ENCODE results near the gene FOXF1. TPM values are rescaled to one million over a fixed set of nuclear protein-coding genes. Genes with fewer than 3 reads are reported as not detected.

Gene FOXF1
- total and polyA plus RNA-seq, 4 donors, result 0.56 to 1.2 (median 0.89) TPM

- WGBS, result 5% methylated on average over 70 of the region's 70 CpGs
- Histone ChIP-seq H3K9ac (ENCODE audit: low read depth in 1 of 2, low read length in 2 of 2) (peak within 1 kb of the TSS; percentile 95 to 97), H3K27me3 (ENCODE audit: control insufficient read depth in 4 of 4, insufficient read depth in 4 of 4, low read length in 3 of 4) (peaks cover 0 to 4% (median 0%) of the 10 kb centered on the region in 4 donors), H3K4me3 (ENCODE audit: low read depth in 1 of 3, low read length in 3 of 3) (peak within 1 kb of the TSS; percentile 91 to 99 (median 93)), H3K36me3 (ENCODE audit: control insufficient read depth in 4 of 4, insufficient read depth in 3 of 4, low read depth in 1 of 4, low read length in 3 of 4) (peaks cover 0 to 13% (median 4%) of the 10 kb centered on the region in 4 donors), H3K9me3 (ENCODE audit: control insufficient read depth in 4 of 4, low read length in 3 of 4) (no peaks in the 10 kb centered on the region), H3K27ac (ENCODE audit: low read depth in 1 of 2, low read length in 2 of 2) (peak within 1 kb of the TSS; percentile 78 to 85), H3K4me1 (ENCODE audit: control insufficient read depth in 4 of 4, insufficient read depth in 4 of 4, low read length in 3 of 4) (peaks cover 0 to 16% (median 12%) of the 10 kb centered on the region in 4 donors)
- DNase-seq (ENCODE audit: low spot score), result peak; percentile 95
- TF ChIP-seq FOXA2 (IDR thresholded peaks at IDR 0.05), result no peak
- TF ChIP-seq JUND (IDR thresholded peaks at IDR 0.05), result peak in 1 of 2 donors; percentile 35
- peak; percentile 0 for TF ChIP-seq NR2F2 (IDR thresholded peaks at IDR 0.05)
- TF ChIP-seq YY1 (IDR thresholded peaks at IDR 0.05), result peak; percentile 65
- TF ChIP-seq MAX (IDR thresholded peaks at IDR 0.05), result peak; percentile 18
- no peak for TF ChIP-seq ZBTB33 (IDR thresholded peaks at IDR 0.05)
Observed at GRCh38 chr16:86554917-86555703, 44.8 kb downstream of the FOXF1 start, which contains the start of gene MTHFSD. MTHFSD (minus strand) TSS chr16:86555235; CDS start chr16:86555184, 51 bp downstream.

GRCh38 chr16:86555704-86556075, 45.4 kb downstream of the FOXF1 start:
- H3K9me3 ChIP-seq (ENCODE audit: control insufficient read depth in 4 of 4, low read length in 3 of 4), result no peaks in the 10 kb centered on the region
- H3K36me3 ChIP-seq (ENCODE audit: control insufficient read depth in 4 of 4, insufficient read depth in 3 of 4, low read depth in 1 of 4, low read length in 3 of 4), result peaks cover 0 to 7% (median 3%) of the 10 kb centered on the region in 4 donors
- H3K9ac ChIP-seq (ENCODE audit: low read depth in 1 of 2, low read length in 2 of 2), result no peak overlapping the region
- no peak for DNase-seq (ENCODE audit: low spot score)
- H3K27ac ChIP-seq (ENCODE audit: low read depth in 1 of 2, low read length in 2 of 2), result no peak overlapping the region
- TF ChIP-seq FOXA1 (IDR thresholded peaks at IDR 0.05) (no peak), ATF3 (IDR thresholded peaks at IDR 0.05) (no peak), CTCF (IDR thresholded peaks at IDR 0.05; ENCODE audit: low read depth, low read length, missing input control) (no peak), EGR1 (IDR thresholded peaks at IDR 0.05; ENCODE audit: low read depth in 2 of 2) (no peak)
- 37% methylated on average over 17 of the region's 17 CpGs for WGBS
- peak overlapping the region; percentile 91 to 99 (median 93) for H3K4me3 ChIP-seq (ENCODE audit: low read depth in 1 of 3, low read length in 3 of 3)
- peaks cover 0 to 16% (median 12%) of the 10 kb centered on the region in 4 donors for H3K4me1 ChIP-seq (ENCODE audit: control insufficient read depth in 4 of 4, insufficient read depth in 4 of 4, low read length in 3 of 4)
- H3K27me3 ChIP-seq (ENCODE audit: control insufficient read depth in 4 of 4, insufficient read depth in 4 of 4, low read length in 3 of 4), result peaks cover 0 to 4% (median 0%) of the 10 kb centered on the region in 4 donors

GRCh38 chr16:86556576-86556975, 46.2 kb downstream of the FOXF1 start:
- WGBS, result 69% methylated on average over 5 of the region's 5 CpGs
- DNase-seq (ENCODE audit: low spot score), result no peak
- Histone ChIP-seq H3K4me3 (ENCODE audit: low read depth in 1 of 3, low read length in 3 of 3) (no peak overlapping the region), H3K27me3 (ENCODE audit: control insufficient read depth in 4 of 4, insufficient read depth in 4 of 4, low read length in 3 of 4) (peaks cover 0 to 4% (median 0%) of the 10 kb centered on the region in 4 donors), H3K36me3 (ENCODE audit: control insufficient read depth in 4 of 4, insufficient read depth in 3 of 4, low read depth in 1 of 4, low read length in 3 of 4) (peaks cover 0 to 4% (median 1%) of the 10 kb centered on the region in 4 donors), H3K9ac (ENCODE audit: low read depth in 1 of 2, low read length in 2 of 2) (no peak overlapping the region), H3K27ac (ENCODE audit: low read depth in 1 of 2, low read length in 2 of 2) (no peak overlapping the region), H3K9me3 (ENCODE audit: control insufficient read depth in 4 of 4, low read length in 3 of 4) (no peaks in the 10 kb centered on the region), H3K4me1 (ENCODE audit: control insufficient read depth in 4 of 4, insufficient read depth in 4 of 4, low read length in 3 of 4) (peaks cover 0 to 16% (median 12%) of the 10 kb centered on the region in 4 donors)
- TF ChIP-seq GABPA (IDR thresholded peaks at IDR 0.05 in 1 of 2, conservative IDR thresholded peaks at IDR 0.05 in 1 of 2), result no peak
- no peak for TF ChIP-seq HNF4A (conservative IDR thresholded peaks at IDR 0.05)
- TF ChIP-seq YY1 (IDR thresholded peaks at IDR 0.05), result no peak
- no peak for TF ChIP-seq SP1 (IDR thresholded peaks at IDR 0.05)
- TF ChIP-seq JUND (IDR thresholded peaks at IDR 0.05), result no peak
- no peak for TF ChIP-seq NR2F2 (IDR thresholded peaks at IDR 0.05)

Data from liver (tissue), 9 donors.